ENCODE measurements around the gene KRT1. TPM values are rescaled to one million over a fixed set of nuclear protein-coding genes. Genes with fewer than 3 reads are reported as not detected.
A peak's percentile ranks its signal among the peaks of the same experiment; 100 is the strongest.

Gene KRT1
- polyA plus RNA-seq, 1 donor: 0.51 TPM

DNA sequence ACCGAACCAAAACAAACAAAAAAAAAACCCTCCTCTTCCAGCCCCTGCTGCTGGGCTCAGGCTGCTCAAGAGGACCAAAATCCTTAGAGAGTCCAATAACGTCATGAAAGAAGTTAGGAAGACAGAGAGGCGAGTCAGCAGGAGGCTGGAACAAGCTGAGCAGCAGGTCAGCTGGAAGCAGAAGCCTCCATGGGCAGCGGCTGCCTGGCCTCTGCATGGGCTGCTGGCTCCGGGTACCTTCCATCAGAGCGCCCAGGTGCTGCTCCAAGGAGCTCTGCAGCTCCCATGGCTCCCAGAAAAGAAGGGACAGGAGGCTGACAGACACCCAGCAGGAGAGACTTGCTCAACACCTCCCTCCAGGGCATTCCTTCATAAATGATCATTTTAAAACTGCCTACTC, 25.0 kb downstream of the KRT1 start:
- no CpG with 5 or more reads among the region's 6 CpGs for WGBS (ENCODE audit: insufficient coverage, low lambda C conversion rate)

DNA sequence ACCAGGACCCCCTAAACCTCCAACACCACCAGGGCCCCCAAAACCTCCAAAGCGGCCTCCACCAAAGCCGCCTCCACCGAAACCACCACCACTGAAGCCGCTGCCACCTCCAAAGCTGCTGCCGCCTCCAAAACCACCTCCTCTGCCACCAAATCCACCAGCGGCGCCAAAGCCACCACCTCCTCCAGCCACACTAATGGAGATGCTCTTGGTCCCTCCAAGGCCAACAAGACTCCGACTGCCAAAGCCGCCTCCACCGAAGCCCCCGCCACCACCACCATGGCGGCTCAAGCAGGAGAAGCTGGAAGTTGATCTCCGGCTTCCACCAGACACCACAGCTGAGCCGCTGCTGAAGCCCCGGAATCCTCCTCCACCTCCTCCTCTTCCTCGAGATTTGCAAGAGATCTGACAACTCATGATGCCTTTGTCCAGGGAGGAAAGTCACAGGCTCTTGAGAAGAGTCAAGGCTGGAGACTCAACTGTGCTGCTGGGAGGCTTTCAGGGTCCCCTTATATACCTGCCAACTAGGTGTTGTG, 28.4 kb downstream of the KRT1 start, which contains the start of gene KRT2:
Gene KRT2, minus strand, starts transcription at position 486 of the 536 bp plus-strand sequence. Its CDS starts 69 bp downstream, at position 417.
- no CpG with 5 or more reads among the region's 16 CpGs for WGBS (ENCODE audit: insufficient coverage, low lambda C conversion rate)
- peaks cover 2% of the 10 kb centered on the region for H3K4me1 ChIP-seq (ENCODE audit: control insufficient read depth, insufficient read depth, low read length)
- peaks cover 4% of the 10 kb centered on the region for H3K27me3 ChIP-seq (ENCODE audit: control insufficient read depth, insufficient read depth, low read length)
- peaks cover 3% of the 10 kb centered on the region for H3K9me3 ChIP-seq (ENCODE audit: control insufficient read depth, low read depth, low read length)
- no peak within 1 kb of the TSS for H3K4me3 ChIP-seq (ENCODE audit: low read length)
- no peak for DNase-seq
- no peak within 1 kb of the TSS for H3K27ac ChIP-seq (ENCODE audit: low read length)
- no peaks in the 10 kb centered on the region for H3K36me3 ChIP-seq (ENCODE audit: control insufficient read depth, insufficient read depth, low read length)

More for the DNA sequence above, 25.0 kb downstream of the KRT1 start:
- Histone ChIP-seq H3K9me3 (ENCODE audit: control insufficient read depth, low read depth, low read length) (peaks cover 3% of the 10 kb centered on the region), H3K27me3 (ENCODE audit: control insufficient read depth, insufficient read depth, low read length) (peaks cover 4% of the 10 kb centered on the region), H3K4me1 (ENCODE audit: control insufficient read depth, insufficient read depth, low read length) (peaks cover 6% of the 10 kb centered on the region), H3K27ac (ENCODE audit: low read length) (no peak overlapping the region), H3K36me3 (ENCODE audit: control insufficient read depth, insufficient read depth, low read length) (no peaks in the 10 kb centered on the region), H3K4me3 (ENCODE audit: low read length) (no peak overlapping the region)
- DNase-seq: no peak

DNA sequence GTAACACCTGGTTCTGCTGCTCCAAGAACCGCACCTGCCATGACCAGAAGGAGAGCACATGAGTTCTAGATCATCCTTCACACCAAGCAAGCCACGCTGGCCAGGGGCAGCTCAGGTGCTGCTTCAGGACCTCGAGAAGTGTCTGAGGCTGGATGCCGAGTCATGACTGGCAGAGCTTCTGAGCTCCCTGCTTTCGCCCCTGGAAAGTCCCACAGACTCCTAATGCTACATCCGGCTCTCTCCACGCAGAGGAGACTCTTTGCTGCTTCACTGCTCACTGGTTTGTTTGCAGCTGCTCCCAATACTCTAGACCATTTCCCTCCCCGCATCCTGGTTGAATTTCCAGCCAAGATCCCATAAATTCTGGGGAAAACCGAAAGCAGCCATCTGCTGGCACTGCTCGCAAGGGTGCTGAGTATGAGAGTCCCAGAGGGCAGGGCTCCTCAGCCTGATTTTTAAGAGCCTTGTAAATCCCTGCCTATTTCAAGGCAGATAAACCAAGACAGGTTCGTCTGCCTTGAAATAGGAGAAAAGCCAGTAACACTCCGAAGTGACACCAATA, 29.6 kb downstream of the KRT1 start:
- H3K4me3 ChIP-seq (ENCODE audit: low read length): no peak overlapping the region
- H3K27ac ChIP-seq (ENCODE audit: low read length): no peak overlapping the region
- peaks cover 4% of the 10 kb centered on the region for H3K27me3 ChIP-seq (ENCODE audit: control insufficient read depth, insufficient read depth, low read length)
- peaks cover 3% of the 10 kb centered on the region for H3K9me3 ChIP-seq (ENCODE audit: control insufficient read depth, low read depth, low read length)
- H3K36me3 ChIP-seq (ENCODE audit: control insufficient read depth, insufficient read depth, low read length): no peaks in the 10 kb centered on the region
- peaks cover 14% of the 10 kb centered on the region for H3K4me1 ChIP-seq (ENCODE audit: control insufficient read depth, insufficient read depth, low read length)
- no peak for DNase-seq
- WGBS (ENCODE audit: insufficient coverage, low lambda C conversion rate): no CpG with 5 or more reads among the region's 12 CpGs

DNA sequence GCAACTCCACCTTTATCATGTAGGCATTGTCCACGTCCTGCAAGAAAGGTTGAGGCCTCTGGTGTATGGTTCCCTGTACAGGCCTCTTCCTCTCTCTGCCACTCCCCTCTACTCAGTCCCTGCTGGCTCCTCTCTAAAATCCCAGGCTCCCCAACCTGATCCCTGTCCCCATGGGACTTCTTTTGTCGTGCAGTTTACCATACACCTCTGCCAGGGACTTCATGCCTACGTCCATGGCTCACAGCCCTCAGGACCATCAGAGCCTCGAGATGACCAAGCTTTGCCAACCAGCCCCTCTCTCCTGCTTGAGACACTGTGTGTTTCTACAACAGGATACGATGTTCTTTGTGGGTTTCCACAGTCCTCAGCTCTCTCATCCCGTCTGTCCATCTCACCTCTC, 31.1 kb downstream of the KRT1 start:
- WGBS (ENCODE audit: insufficient coverage, low lambda C conversion rate): no CpG with 5 or more reads among the region's 6 CpGs
- H3K27me3 ChIP-seq (ENCODE audit: control insufficient read depth, insufficient read depth, low read length): no peaks in the 10 kb centered on the region
- H3K9me3 ChIP-seq (ENCODE audit: control insufficient read depth, low read depth, low read length): peaks cover 6% of the 10 kb centered on the region
- DNase-seq: no peak
- no peaks in the 10 kb centered on the region for H3K36me3 ChIP-seq (ENCODE audit: control insufficient read depth, insufficient read depth, low read length)
- H3K4me3 ChIP-seq (ENCODE audit: low read length): no peak overlapping the region
- peaks cover 22% of the 10 kb centered on the region for H3K4me1 ChIP-seq (ENCODE audit: control insufficient read depth, insufficient read depth, low read length)
- H3K27ac ChIP-seq (ENCODE audit: low read length): no peak overlapping the region

DNA sequence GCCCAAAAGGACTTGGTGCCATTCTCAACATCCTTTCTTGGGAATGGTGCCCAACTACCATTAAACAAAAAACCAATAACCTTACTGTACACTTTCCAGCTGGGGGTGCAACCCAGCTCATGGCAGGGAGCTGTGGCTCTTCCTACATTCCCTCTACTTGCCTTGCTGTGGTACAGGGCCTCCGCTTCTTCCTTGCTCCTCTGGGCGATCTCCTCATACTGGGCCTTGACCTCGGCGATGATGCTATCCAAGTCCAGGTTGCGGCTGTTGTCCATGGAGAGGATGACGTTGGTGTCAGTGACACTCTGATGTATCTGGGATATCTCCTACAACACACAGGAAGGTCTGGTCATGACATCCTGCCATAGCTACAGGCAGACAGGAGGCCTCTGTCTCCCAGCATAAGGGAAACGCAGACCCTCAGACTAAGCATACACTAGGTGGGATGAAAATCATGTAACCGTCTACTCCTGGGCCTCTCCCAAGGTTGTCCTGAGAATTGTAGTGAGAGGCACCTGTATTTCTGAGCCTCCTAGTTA, 32.1 kb downstream of the KRT1 start:
- no CpG with 5 or more reads among the region's 8 CpGs for WGBS (ENCODE audit: insufficient coverage, low lambda C conversion rate)
- H3K36me3 ChIP-seq (ENCODE audit: control insufficient read depth, insufficient read depth, low read length): no peaks in the 10 kb centered on the region
- peaks cover 22% of the 10 kb centered on the region for H3K4me1 ChIP-seq (ENCODE audit: control insufficient read depth, insufficient read depth, low read length)
- no peak overlapping the region for H3K27ac ChIP-seq (ENCODE audit: low read length)
- H3K27me3 ChIP-seq (ENCODE audit: control insufficient read depth, insufficient read depth, low read length): no peaks in the 10 kb centered on the region
- no peak overlapping the region for H3K4me3 ChIP-seq (ENCODE audit: low read length)
- DNase-seq: no peak
- H3K9me3 ChIP-seq (ENCODE audit: control insufficient read depth, low read depth, low read length): peaks cover 6% of the 10 kb centered on the region

DNA sequence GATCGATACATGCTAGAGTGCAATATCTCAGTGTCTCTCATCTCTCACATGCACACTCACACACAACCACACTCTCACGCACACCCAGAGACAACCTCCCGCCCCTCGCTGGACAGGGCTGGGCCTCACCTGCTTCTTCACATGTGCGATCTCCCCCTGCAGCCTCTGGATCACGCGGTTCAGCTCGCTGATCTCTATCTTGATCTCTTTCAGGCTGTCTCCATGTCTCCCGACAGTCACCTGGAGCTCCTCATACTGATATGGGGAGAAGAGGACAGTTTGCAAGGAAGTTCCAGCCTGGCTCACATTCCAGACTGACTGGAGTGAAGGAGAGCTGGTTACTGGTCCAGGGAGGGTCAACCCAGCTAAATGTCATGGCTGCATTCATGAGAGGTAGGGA, 32.6 kb downstream of the KRT1 start:
- Histone ChIP-seq H3K27ac (ENCODE audit: low read length) (no peak overlapping the region), H3K36me3 (ENCODE audit: control insufficient read depth, insufficient read depth, low read length) (no peaks in the 10 kb centered on the region), H3K9me3 (ENCODE audit: control insufficient read depth, low read depth, low read length) (peaks cover 6% of the 10 kb centered on the region), H3K4me3 (ENCODE audit: low read length) (no peak overlapping the region), H3K4me1 (ENCODE audit: control insufficient read depth, insufficient read depth, low read length) (peaks cover 22% of the 10 kb centered on the region), H3K27me3 (ENCODE audit: control insufficient read depth, insufficient read depth, low read length) (no peaks in the 10 kb centered on the region)
- WGBS (ENCODE audit: insufficient coverage, low lambda C conversion rate): no CpG with 5 or more reads among the region's 9 CpGs
- no peak for DNase-seq

DNA sequence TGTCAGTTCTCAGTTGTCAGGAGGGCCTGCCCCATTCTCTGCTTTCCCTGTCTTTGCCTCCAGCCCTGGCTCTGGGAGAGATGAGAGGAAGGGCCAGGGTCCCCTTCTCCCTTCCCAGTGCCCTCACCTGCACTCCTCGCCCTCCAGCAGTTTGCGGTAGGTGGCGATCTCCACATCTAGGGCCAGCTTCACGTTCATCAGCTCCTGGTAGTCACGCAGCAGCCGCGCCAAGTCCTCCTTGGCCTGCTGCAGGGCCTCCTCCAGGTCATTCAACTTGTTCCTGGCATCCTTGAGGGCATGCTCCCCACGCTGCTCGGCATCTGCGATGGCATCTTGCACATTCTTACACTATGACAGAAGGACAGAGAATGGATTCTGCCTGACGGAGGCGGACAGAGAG, 33.6 kb downstream of the KRT1 start:
- Histone ChIP-seq H3K4me1 (ENCODE audit: control insufficient read depth, insufficient read depth, low read length) (peaks cover 22% of the 10 kb centered on the region), H3K9me3 (ENCODE audit: control insufficient read depth, low read depth, low read length) (peaks cover 4% of the 10 kb centered on the region), H3K4me3 (ENCODE audit: low read length) (no peak overlapping the region), H3K36me3 (ENCODE audit: control insufficient read depth, insufficient read depth, low read length) (no peaks in the 10 kb centered on the region), H3K27me3 (ENCODE audit: control insufficient read depth, insufficient read depth, low read length) (peaks cover 4% of the 10 kb centered on the region), H3K27ac (ENCODE audit: low read length) (peak overlapping the region; percentile 76)
- no CpG with 5 or more reads among the region's 12 CpGs for WGBS (ENCODE audit: insufficient coverage, low lambda C conversion rate)
- no peak for DNase-seq

DNA sequence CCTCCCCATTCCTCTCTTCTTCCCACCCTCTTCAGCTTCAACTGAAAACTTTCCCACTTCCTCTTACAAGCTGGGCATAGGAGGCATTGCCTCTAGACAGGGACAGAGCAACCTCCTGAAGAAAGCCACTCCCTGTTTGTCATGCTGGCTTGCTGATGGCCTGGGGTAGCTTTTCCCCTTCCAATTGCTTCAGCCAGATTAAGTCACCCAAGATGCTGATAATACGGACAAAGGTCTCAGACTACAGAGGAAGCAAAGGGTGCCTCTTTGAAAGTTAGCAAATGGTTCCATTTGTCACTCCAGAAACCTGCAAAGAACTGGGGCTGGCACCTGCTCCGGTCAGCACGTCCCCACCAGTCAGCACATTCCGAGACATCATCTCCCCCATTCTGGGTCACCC, 34.2 kb downstream of the KRT1 start:
- no peaks in the 10 kb centered on the region for H3K36me3 ChIP-seq (ENCODE audit: control insufficient read depth, insufficient read depth, low read length)
- peaks cover 22% of the 10 kb centered on the region for H3K4me1 ChIP-seq (ENCODE audit: control insufficient read depth, insufficient read depth, low read length)
- H3K27me3 ChIP-seq (ENCODE audit: control insufficient read depth, insufficient read depth, low read length): peaks cover 4% of the 10 kb centered on the region
- peak; percentile 85 to 96 for DNase-seq
- 0% methylated on average over 1 of the region's 4 CpGs for WGBS (ENCODE audit: insufficient coverage, low lambda C conversion rate)
- H3K9me3 ChIP-seq (ENCODE audit: control insufficient read depth, low read depth, low read length): peaks cover 3% of the 10 kb centered on the region
- peak overlapping the region; percentile 76 for H3K27ac ChIP-seq (ENCODE audit: low read length)
- no peak overlapping the region for H3K4me3 ChIP-seq (ENCODE audit: low read length)

DNA sequence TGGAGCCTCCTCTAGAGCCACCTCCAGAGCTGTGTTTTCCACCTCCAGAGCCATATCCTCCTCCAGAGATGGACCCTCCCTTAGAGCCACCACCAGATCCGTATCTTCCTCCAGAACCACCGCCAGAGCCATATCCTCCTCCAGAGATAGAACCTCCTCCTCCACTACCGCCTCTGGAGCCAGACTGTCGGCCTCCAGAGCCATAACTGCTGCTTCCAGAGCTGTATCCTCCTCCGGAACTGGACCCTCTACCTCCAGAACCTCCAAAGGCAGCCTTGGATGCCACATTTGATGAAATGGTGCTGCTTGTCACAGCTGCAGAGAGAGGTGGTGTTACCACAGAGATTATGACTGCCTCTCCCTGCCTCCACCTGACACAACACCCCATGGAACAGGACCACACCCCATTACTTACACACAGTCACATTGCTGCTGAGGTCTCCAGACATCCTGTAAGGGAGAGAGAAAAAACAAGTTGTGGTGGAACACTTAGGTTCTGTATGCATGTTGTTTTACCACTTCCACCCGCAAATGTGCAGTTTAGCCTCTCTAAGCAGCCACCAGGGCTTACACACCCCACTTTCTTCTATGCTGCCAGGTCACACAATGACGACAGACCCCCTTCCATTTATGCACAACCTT, 35.0 kb downstream of the KRT1 start:
- Histone ChIP-seq H3K36me3 (ENCODE audit: control insufficient read depth, insufficient read depth, low read length) (no peaks in the 10 kb centered on the region), H3K27ac (ENCODE audit: low read length) (peak overlapping the region; percentile 76), H3K4me3 (ENCODE audit: low read length) (no peak overlapping the region), H3K27me3 (ENCODE audit: control insufficient read depth, insufficient read depth, low read length) (peaks cover 4% of the 10 kb centered on the region), H3K9me3 (ENCODE audit: control insufficient read depth, low read depth, low read length) (peaks cover 3% of the 10 kb centered on the region), H3K4me1 (ENCODE audit: control insufficient read depth, insufficient read depth, low read length) (peaks cover 22% of the 10 kb centered on the region)
- DNase-seq: peak; percentile 58 to 79
- WGBS (ENCODE audit: insufficient coverage, low lambda C conversion rate): no CpG with 5 or more reads among the region's 7 CpGs

DNA sequence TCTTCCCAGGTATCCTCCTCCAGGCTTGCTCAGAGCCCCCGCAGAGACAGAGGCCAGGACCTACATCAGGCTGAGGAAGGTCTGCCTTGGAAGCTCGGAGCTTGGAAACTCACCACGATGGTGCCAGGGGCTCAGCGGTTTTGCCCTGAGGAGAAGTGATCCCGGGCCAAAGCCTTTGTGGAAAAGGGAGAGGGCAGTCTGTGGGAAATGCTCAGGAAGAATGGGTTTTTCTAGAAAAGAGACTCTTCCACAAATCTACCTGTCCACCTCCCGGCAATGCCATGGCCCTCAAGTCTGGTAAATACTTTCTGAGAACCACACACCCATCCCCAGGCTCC, 36.2 kb downstream of the KRT1 start:
- no CpG with 5 or more reads among the region's 6 CpGs for WGBS (ENCODE audit: insufficient coverage, low lambda C conversion rate)
- no peaks in the 10 kb centered on the region for H3K36me3 ChIP-seq (ENCODE audit: control insufficient read depth, insufficient read depth, low read length)
- no peak overlapping the region for H3K27ac ChIP-seq (ENCODE audit: low read length)
- H3K9me3 ChIP-seq (ENCODE audit: control insufficient read depth, low read depth, low read length): peaks cover 3% of the 10 kb centered on the region
- peaks cover 22% of the 10 kb centered on the region for H3K4me1 ChIP-seq (ENCODE audit: control insufficient read depth, insufficient read depth, low read length)
- DNase-seq: no peak
- no peak overlapping the region for H3K4me3 ChIP-seq (ENCODE audit: low read length)
- H3K27me3 ChIP-seq (ENCODE audit: control insufficient read depth, insufficient read depth, low read length): peaks cover 6% of the 10 kb centered on the region
